GM21786 (cell line): ENCODE data around the gene PCDH18.

Experiments used
- ATAC-seq: cut with Tn5 transposase; IDR thresholded peaks from one replicate; pipeline ENCODE4 v1.9.1; 2021; ENCODE audit not compliant: unreplicated experiment

PCDH18 gene

DNA sequence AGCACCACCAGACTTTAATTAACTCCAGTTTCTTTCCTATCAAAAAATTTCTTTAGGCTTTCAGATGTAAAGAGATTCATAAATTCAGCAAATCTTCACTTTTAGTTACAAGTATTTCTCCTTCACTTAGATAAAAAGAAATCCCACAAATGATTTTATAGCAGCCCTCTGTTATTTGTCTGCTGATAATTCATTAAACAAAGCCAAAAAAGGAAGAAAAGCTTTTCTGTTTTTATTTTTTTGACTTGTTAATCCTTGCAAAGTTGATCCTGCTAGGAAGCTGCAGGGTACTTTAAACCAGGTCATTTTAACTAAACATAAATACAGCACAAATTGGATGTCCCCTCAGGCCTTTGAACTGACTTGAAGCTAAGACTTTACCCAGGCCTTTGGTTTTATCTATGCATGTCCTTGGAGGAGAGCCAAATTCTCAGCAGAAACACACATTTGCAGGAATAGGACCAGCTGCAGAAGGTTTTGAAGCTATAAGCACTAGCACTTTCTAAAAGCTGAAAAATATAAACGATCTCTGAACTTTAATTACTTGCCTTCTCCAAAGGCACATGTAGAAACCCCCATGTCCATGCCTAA is 57.5 kb downstream of the PCDH18 start:
- ATAC-seq = no peak

DNA sequence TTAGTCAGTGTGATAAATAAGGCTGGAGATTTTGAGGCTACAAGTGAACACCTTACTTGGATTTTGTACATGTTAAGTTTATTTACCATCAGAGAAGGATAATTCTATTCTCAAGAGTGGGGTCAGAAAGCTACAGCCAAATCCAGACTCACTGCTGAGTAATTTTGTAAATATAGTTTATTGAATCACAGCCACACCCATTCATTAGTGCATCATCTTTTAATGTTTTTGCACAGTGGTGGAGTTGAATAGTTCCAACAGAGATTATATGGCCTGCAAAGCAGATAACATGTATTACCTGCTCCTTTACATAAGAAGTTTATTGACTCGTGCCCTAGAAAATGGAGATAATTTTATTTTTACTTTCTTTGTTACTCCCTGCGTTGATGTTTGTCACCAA is 60.4 kb downstream of the PCDH18 start:
- ATAC-seq = no peak

DNA sequence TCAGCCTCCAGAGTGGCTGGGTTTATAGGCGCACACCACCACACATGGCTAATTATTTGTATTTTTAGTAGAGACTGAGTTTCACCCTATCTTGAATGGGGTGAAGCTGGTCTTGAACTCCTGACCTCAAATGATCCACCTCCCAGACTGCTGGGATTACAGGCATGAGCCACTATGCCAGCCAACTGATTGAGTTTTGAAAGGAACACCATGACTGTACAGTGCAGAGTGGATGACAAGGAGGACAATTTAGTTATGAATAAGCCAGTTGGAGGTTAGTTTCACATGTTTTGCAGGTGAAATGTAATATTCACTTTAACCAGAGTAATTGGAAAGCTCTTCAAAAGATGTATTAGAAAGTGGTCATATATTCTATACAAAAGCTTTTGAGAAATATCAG is 60.8 kb downstream of the PCDH18 start:
- no peak for ATAC-seq

DNA sequence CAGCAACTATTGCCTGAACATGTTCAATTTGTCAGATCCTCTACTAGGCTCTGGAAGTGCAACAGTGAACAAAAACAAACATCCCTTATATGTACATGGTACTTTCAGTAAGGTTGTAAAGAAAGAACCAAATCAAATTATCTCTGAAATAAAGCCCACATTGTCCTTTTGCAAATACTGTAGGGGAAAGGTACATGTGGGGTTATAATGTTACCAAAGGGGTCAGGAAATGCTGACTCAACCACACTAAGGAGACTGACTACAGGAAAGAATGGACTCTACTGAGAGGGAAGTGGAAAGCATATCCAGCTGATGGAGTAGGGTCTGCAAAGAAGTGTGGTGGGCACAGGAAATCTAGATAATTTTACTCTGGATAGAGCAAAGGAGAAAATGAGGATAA is 61.5 kb downstream of the PCDH18 start:
- no peak for ATAC-seq
